PFSK-1 (cell line): ENCODE measurements around the gene BCL2L13.

ENCODE experiments used
- REST ChIP-seq, 2 experiments: IDR thresholded peaks; 2 replicates each; pipeline versions ENCODE4 v1.6.1 to v1.8.0; 2011 to 2012; ENCODE audit warnings: low read depth in 2 of 2, low read length in 2 of 2, control low read depth in 1 of 2, inconsistent platforms in 1 of 2, mild to moderate bottlenecking in 1 of 2, moderate library complexity in 1 of 2; ENCODE audit not compliant: insufficient read depth in 1 of 2
- TAF1 ChIP-seq: IDR thresholded peaks from 2 replicates; pipeline ENCODE4 v1.6.1; 2012; ENCODE audit warnings: low read length, control low read depth, borderline replicate concordance; ENCODE audit not compliant: insufficient read depth

GRCh38 chr22:17777005-17777716, 138.6 kb downstream of the BCL2L13 start:
- no peak for TF ChIP-seq REST (IDR thresholded peaks at IDR 0.05; ENCODE audit: insufficient read depth in 1 of 2, low read depth in 2 of 2, low read length in 2 of 2)
- no peak for TF ChIP-seq TAF1
